Subcutaneous adipose tissue (tissue), 4 donors: ENCODE measurements around the gene CLASP1. TPM values are rescaled to one million over a fixed set of nuclear protein-coding genes. Genes with fewer than 3 reads are reported as not detected.

Experiments
- total RNA-seq, 4 donors: library from RNA; depleted of rRNA; stranded (reverse); fragments of >200 nt; gene quantifications; one replicate each; pipeline ENCODE4 v1.1.0, GENCODE V29; 2016
- TF ChIP-seq, protein P1 (sequence below): fragments of 450-650 bp; IDR thresholded peaks from one replicate; pipeline ENCODE4 v1.5.1; 2016; ENCODE audit warnings: low read depth, mild to moderate bottlenecking, control low read depth, antibody characterized with exemption, moderate library complexity

Gene CLASP1
- total RNA-seq, 4 donors from 2014 or later, result 94.0 to 166 (median 112) TPM

DNA sequence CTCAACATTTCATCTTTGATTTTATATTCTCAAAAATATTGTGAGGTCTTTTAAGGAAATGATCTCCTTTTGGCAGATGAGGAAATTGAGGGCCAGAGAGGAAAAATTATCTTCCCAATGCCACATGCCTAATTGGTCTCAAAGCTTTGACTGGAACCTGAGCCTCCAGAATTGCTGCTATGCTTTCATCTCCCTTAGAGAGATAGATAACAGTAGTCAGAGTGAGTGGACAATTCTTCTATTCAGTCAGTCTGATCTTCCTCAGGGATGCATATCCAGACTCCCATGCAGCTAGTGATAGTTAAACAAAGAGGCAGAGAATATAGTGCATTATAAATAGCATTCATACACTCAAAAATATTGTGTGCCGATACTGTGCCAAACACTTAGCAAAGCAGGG is 3.8 kb upstream of the CLASP1 start:
- TF ChIP-seq, protein P1, sequence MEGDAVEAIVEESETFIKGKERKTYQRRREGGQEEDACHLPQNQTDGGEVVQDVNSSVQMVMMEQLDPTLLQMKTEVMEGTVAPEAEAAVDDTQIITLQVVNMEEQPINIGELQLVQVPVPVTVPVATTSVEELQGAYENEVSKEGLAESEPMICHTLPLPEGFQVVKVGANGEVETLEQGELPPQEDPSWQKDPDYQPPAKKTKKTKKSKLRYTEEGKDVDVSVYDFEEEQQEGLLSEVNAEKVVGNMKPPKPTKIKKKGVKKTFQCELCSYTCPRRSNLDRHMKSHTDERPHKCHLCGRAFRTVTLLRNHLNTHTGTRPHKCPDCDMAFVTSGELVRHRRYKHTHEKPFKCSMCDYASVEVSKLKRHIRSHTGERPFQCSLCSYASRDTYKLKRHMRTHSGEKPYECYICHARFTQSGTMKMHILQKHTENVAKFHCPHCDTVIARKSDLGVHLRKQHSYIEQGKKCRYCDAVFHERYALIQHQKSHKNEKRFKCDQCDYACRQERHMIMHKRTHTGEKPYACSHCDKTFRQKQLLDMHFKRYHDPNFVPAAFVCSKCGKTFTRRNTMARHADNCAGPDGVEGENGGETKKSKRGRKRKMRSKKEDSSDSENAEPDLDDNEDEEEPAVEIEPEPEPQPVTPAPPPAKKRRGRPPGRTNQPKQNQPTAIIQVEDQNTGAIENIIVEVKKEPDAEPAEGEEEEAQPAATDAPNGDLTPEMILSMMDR, result no peak

DNA sequence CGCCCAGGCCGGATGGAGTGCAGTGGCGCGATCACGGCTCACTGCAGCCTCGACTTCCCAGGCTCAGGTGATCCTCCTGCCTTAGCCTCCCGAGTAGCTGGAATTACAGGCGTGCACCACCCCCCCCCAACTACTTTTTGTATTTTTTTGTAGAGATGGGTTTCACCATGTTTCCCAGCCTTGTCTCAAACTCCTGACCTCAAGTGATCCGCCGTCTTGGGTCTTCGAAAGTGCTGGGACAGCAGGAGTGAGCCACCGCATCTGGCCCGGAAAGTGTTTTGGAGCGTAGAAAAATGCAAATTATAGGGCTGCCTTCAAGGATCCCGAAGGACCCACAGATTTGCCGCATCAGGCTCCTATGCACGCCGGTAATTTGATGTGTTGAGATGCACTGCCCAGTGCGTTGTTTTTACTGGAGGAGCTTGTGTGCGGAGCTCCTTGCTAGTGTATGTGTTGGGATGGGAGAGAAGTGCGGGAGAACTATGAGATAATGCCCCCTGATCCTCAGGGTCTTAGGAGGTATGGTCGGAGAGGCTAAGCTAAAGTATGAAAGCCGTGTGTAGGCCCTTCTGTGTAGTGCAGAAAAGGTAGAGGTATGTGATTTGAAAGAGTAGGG is 1.2 kb upstream of the CLASP1 start:
- TF ChIP-seq, protein P1, result no peak

DNA sequence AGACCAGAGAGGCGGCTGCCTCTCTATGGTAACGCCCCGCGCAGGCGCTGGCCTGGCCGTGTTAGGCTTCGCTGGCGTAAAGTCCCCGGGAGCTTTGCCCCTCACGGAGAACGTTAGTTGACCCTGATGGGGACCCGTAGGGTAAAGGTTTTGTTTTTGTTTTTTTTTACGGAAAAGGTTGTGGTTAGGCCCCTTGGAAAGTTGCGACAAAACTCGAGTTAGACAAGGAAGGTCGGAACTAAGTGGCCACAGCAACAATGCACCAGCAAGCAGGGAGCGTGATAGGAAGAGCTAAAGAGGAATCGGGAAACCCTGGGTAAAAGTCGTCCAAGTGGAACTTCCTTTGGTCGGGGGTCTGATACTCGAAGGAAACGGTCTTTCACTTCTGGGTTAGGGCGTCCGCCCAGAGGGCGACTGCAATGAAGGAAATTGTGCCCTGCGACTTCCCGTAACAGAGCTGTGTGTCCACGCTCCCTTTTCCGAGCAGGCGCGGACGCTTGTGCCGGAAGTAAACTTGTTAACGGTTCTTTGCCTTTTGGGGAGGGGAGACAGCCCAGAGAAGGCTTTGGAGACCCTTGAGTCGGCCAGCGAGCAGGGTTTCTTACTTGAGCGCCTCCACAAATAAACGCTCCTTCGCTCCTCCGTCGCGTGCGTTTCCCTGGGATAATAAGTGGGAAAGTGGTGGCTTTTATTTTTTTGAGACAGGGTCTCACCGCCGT is 493 bp upstream of the CLASP1 start:
- TF ChIP-seq, protein P1, result no peak

DNA sequence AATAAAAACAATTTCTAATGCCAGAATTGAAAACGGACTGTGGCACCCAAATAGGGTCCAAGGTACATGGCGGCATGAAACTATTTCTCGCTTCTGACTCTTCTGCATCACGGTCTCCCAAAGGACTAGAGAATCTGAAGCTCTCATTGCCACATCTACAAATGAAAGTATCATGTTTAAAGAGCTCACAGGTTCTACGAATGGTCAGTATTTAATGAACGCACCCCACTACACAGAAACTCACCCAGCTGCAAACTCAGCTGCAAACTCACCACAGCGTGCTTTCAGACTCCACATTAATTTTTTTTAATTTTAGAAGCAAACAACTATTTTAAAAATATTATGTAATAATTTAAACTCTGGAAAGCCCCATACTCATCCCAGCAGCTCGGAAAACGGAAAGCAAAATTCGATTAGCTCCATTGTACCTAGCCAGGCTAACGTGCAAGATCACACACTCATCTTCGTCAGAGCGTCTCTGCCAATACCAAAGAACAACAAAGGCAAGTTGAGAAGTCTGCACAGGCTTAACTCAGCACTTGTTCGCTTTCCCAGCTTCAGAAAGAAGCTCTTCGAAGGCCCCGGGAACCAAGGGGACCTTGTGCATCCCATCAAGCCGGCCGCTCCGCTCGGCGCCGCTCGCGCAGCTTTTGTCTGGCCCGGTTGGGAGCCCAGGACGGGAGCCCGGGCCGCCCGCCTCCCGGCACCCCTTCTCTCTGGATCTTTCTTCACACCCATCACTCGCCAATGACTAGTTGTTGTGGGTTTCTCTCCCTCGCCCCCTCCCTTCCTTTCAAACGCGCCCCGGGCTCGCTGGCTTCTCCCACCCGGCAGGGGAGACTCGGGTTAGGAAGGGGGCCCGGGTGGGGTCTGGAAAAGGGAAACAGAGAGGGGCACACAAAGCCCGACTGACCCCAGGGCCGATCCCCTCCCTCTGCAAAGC is 785 bp downstream of the CLASP1 start:
- TF ChIP-seq, protein P1, result no peak

DNA sequence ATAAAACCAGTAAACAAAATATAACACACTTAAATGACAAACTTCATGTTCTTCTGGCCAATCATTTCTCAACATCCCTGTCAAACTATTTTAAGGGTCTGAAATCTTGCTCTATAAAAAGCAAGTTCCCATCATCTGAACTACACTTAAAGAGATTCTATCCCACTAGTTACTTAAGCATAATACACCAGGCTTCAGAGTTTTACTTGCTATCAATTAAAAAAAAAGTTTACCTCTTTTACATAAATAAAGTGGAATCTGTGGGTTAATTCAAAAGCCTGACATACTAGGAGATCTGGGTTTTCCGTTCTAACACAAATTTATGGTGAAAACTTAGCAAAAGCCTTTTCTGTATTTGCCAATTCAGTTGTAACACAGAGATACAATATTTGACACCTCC is 1.9 kb downstream of the CLASP1 start:
- TF ChIP-seq, protein P1, result no peak

DNA sequence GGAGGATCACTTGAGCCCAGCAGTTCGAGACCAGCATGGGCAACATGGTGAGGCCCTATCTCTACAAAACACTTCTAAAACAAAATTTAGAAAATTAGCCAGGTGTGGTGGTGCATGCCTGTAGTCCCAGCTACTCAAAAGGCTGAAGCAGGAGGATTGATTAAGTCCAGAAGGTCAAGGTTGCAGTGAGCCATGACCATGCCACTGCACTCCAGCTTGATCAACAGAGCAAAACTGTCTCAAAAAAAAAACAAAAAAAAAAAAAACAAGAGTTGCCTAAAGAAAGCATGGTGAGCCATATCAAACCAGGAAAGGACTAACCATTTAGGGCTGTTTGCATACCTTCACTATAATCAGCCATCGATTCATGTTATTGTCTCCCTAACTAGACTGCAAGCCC is 4.5 kb downstream of the CLASP1 start:
- TF ChIP-seq, protein P1, result no peak

DNA sequence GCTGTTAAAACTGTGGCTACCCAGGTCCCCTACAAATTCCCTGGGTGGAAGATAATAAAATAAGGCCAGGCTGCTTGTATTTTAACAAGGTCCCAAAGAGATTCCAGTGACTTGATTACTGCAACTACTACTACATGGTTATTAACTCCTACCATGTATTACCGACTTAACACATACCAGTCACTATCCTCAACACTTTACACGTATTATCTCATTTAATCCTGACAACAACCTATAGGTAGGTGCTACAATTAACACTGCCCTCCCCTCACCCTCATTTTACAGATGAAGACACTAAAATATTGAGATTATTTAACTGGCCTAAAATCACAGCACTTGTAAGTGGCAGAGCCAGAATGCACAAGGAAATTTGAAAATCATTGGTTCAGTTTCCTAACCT is 5.4 kb downstream of the CLASP1 start:
- TF ChIP-seq, protein P1, result no peak
